ENCODE measurements around the gene PDE6A. TPM values are rescaled to one million over a fixed set of nuclear protein-coding genes. Genes with fewer than 3 reads are reported as not detected.

Gene PDE6A
- total and polyA plus RNA-seq, 2 of the 8 experiments (the other 6 are each of a cell fraction or from before 2014, with no cell fraction given), result not detected

- Histone ChIP-seq H3K56ac (replicated peaks; ENCODE audit: insufficient read length, low read depth, low read length) (no peak overlapping the region), H2BK20ac (ENCODE audit: low read length) (no peak overlapping the region), H4K20me1 (replicated peaks in 1 of 2; ENCODE audit: control insufficient read depth in 1 of 2, insufficient read depth in 2 of 2, low read length in 2 of 2) (no peaks in the 10 kb centered on the region), H3K27ac (ENCODE audit: low read depth, low read length) (no peak overlapping the region), H3K9me3 (ENCODE audit: insufficient read depth in 2 of 2, low read depth in 1 of 2, low read length in 1 of 2) (no peaks in the 10 kb centered on the region), H3K23ac (ENCODE audit: insufficient read length) (no peak overlapping the region), H2BK5ac (ENCODE audit: low read depth, low read length) (no peak overlapping the region), H2BK120ac (replicated peaks; ENCODE audit: low read depth, low read length) (no peak overlapping the region), H2BK12ac (ENCODE audit: low read depth, low read length) (0 out of 2 replicates have a peak overlapping the region, but pooled peaks have one; percentile 62), H4K5ac (ENCODE audit: insufficient read length, low read depth, low read length) (no peak overlapping the region), H3K14ac (ENCODE audit: insufficient read length) (no peak overlapping the region), H2AK5ac (ENCODE audit: low read depth, low read length) (no peak overlapping the region), H4K91ac (replicated peaks; ENCODE audit: insufficient read length, low read length) (no peak overlapping the region), H3K4me2 (ENCODE audit: insufficient read depth in 1 of 2, low read depth in 2 of 2, low read length in 2 of 2) (no peak overlapping the region), H3K4me1 (replicated peaks in 1 of 4; ENCODE audit: control insufficient read depth in 3 of 4, insufficient read depth in 4 of 4, low read length in 3 of 4) (peaks cover 0 to 3% (median 1%) of the 10 kb centered on the region in 4 experiments; a peak in 1 of 7 replicates), H4K8ac (ENCODE audit: extremely low read depth, insufficient read depth, low read length) (no peak overlapping the region; the same call in 1 of the 2 replicates), H2AFZ (ENCODE audit: low read length) (no peak overlapping the region), H3K4ac (replicated peaks; ENCODE audit: insufficient read length, low read depth, low read length) (no peak overlapping the region), H2BK15ac (ENCODE audit: low read length) (no peak overlapping the region), H3K18ac (ENCODE audit: extremely low read depth, low read length) (no peak overlapping the region), H3K79me1 (ENCODE audit: low read depth, low read length) (no peaks in the 10 kb centered on the region), H3K36me3 (ENCODE audit: control insufficient read depth in 2 of 4, insufficient read depth in 4 of 4, low read length in 3 of 4) (no peaks in the 10 kb centered on the region), H3K23me2 (ENCODE audit: low read depth, low read length) (no peaks in the 10 kb centered on the region), H3K4me3 (ENCODE audit: extremely low read depth in 1 of 4, insufficient read depth in 2 of 4, low read depth in 3 of 4, low read length in 4 of 4) (no peak overlapping the region), H3K9ac (replicated peaks in 1 of 4; ENCODE audit: extremely low read depth in 1 of 4, low read depth in 3 of 4, low read length in 3 of 4) (no peak overlapping the region), H3K79me2 (ENCODE audit: control insufficient read depth in 1 of 2, insufficient read depth in 2 of 2, low read length in 2 of 2) (no peaks in the 10 kb centered on the region), H3K27me3 (replicated peaks in 1 of 4; ENCODE audit: control insufficient read depth in 3 of 4, extremely low read depth in 1 of 4, insufficient read depth in 3 of 4, low read length in 3 of 4) (no peaks in the 10 kb centered on the region)
- FAIRE-seq (no peak), DNase-seq (ENCODE audit: low read depth in 1 of 2, low spot score in 2 of 2) (no peak)
- ChIA-PET POLR2A (ENCODE audit: partially characterized antibody) (no interaction called here), CTCF (ENCODE audit: partially characterized antibody) (interaction anchor here (1.0 to 1.3 kb wide), 4 partner anchors 10 to 77 kb away, joined by 3 to 9 read pairs (median 4); no protein-coding TSS in a partner anchor)
- 78% methylated on average over 6 of the region's 6 CpGs; no CpG with 5 or more reads in 1 of the 2 experiments for WGBS, 2 experiments (ENCODE audit: extremely low coverage in 1 of 2, insufficient coverage in 1 of 2, insufficient read length in 1 of 2, insufficient replicate concordance in 2 of 2, low coverage in 1 of 2, low lambda C conversion rate in 2 of 2, missing lambda C conversion rate in 1 of 2)
- no peak for TF ChIP-seq NRF1 (IDR thresholded peaks at IDR 0.05; ENCODE audit: low read depth, low read length)
- no peak for TF ChIP-seq GTF2F1 (IDR thresholded peaks at IDR 0.05; ENCODE audit: borderline replicate concordance, low read depth, low read length)
- TF ChIP-seq RBBP5 (IDR thresholded peaks at IDR 0.05; ENCODE audit: borderline replicate concordance, low read depth, low read length), result no peak
- no peak for TF ChIP-seq GABPA (IDR thresholded peaks at IDR 0.05; ENCODE audit: borderline replicate concordance, insufficient read depth, low read length)
- no peak for TF ChIP-seq ZNF274 (IDR thresholded peaks at IDR 0.05; ENCODE audit: borderline replicate concordance, extremely low read depth, low read length)
- TF ChIP-seq BACH1 (IDR thresholded peaks at IDR 0.05; ENCODE audit: low read length), result no peak
- no peak for TF ChIP-seq JUN (IDR thresholded peaks at IDR 0.05; ENCODE audit: low read depth, low read length)
- TF ChIP-seq SIN3A (conservative IDR thresholded peaks at IDR 0.05 in 1 of 2, IDR thresholded peaks at IDR 0.05 in 1 of 2; ENCODE audit: low read depth in 1 of 2, low read length in 2 of 2), result no peak
- TF ChIP-seq CTBP2 (IDR thresholded peaks at IDR 0.05; ENCODE audit: borderline replicate concordance, insufficient read depth, insufficient read length, low read length), result no peak
- TF ChIP-seq ATF2 (IDR thresholded peaks at IDR 0.05; ENCODE audit: low read length), result no peak
- TF ChIP-seq EGR1 (IDR thresholded peaks at IDR 0.05; ENCODE audit: borderline replicate concordance, low read depth, low read length), result no peak
Measured at GRCh38 chr5:149938791-149939358, 5.7 kb downstream of the PDE6A start.
